Progenitor cell of endocrine pancreas (in vitro differentiated cells): ENCODE measurements around the gene SLC18A2. TPM values are rescaled to one million over a fixed set of nuclear protein-coding genes. Genes with fewer than 3 reads are reported as not detected.
"Not testable (repeated sequence)": the region's sequence is repeated elsewhere in the genome, so short reads cannot be mapped to it uniquely, and the experiment has no call there.

Source experiments
- DNase-seq: peaks from one replicate; pipeline ENCODE4 v3.0.0; 2021; ENCODE audit warnings: low spot score; ENCODE audit not compliant: unreplicated experiment
- H3K27ac Mint-ChIP-seq: 2 replicates; pipeline ENCODE4 v1.8.0; 2021; ENCODE audit warnings: mild to moderate bottlenecking, moderate library complexity, mixed read lengths
- H3K27me3 Mint-ChIP-seq: 2 replicates; pipeline ENCODE4 v1.8.0; 2021; ENCODE audit warnings: mixed read lengths
- H3K36me3 Mint-ChIP-seq: 2 replicates; pipeline ENCODE4 v1.8.0; 2022; ENCODE audit warnings: mixed read lengths; ENCODE audit not compliant: insufficient read depth
- H3K4me1 Mint-ChIP-seq: 2 replicates; pipeline ENCODE4 v1.8.0; 2021; ENCODE audit warnings: low read depth, mixed read lengths
- H3K4me3 Mint-ChIP-seq: 2 replicates; pipeline ENCODE4 v1.8.0; 2021; ENCODE audit warnings: low read depth, mild to moderate bottlenecking, moderate library complexity, mixed read lengths
- H3K9me3 Mint-ChIP-seq: 2 replicates; pipeline ENCODE4 v1.8.0; 2021; ENCODE audit warnings: low read depth, mixed read lengths
- CTCF ChIP-seq: fragments of 200-600 bp; sonication (generic); IDR thresholded peaks from one replicate; pipeline ENCODE4 v1.5.0; 2021; ENCODE audit warnings: antibody characterized with exemption, mild to moderate bottlenecking; ENCODE audit not compliant: unreplicated experiment
- total RNA-seq: library from RNA; stranded (reverse); gene quantifications from 2 replicates; pipeline ENCODE4 v1.2.1, GENCODE V29; 2021

SLC18A2 gene
- total RNA-seq, 1 donor from 2014 or later, result 0.17 TPM

GRCh38 chr10:117299435-117299834 lies 58.5 kb downstream of the SLC18A2 start:
- Mint-ChIP-seq H3K27me3 (no peaks in the 10 kb centered on the region), H3K4me3 (no peak overlapping the region), H3K4me1 (no peaks in the 10 kb centered on the region), H3K27ac (no peak overlapping the region), H3K36me3 (peaks cover 19% of the 10 kb centered on the region), H3K9me3 (peaks cover 11% of the 10 kb centered on the region)
- DNase-seq, result no peak
- TF ChIP-seq CTCF, result no peak

DNA sequence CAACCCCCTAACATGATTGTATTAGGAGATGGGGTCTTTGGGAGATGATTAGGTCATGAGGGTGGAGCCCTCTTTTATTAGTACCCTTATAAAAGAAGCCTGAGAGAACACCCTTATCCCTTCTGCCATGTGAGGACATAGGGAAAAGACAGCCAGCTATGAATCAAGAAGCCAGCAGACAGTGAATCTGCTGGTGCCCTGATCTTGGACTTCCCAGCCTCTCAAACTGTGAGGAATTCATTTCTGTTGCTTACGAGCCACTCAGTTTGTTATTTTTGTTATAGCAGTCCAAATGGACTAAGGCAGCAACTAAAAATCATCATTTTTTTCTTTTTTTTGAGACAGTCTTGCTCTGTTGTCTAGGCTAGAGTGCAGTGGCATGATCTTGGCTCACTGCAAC lies 59.8 kb downstream of the SLC18A2 start:
- no peak for TF ChIP-seq CTCF
- no peak for DNase-seq
- no peak overlapping the region for H3K4me3 Mint-ChIP-seq
- H3K27me3 Mint-ChIP-seq, result no peaks in the 10 kb centered on the region
- peaks cover 12% of the 10 kb centered on the region for H3K9me3 Mint-ChIP-seq
- no peaks in the 10 kb centered on the region for H3K4me1 Mint-ChIP-seq
- H3K27ac Mint-ChIP-seq, result no peak overlapping the region
- H3K36me3 Mint-ChIP-seq, result peaks cover 23% of the 10 kb centered on the region

DNA sequence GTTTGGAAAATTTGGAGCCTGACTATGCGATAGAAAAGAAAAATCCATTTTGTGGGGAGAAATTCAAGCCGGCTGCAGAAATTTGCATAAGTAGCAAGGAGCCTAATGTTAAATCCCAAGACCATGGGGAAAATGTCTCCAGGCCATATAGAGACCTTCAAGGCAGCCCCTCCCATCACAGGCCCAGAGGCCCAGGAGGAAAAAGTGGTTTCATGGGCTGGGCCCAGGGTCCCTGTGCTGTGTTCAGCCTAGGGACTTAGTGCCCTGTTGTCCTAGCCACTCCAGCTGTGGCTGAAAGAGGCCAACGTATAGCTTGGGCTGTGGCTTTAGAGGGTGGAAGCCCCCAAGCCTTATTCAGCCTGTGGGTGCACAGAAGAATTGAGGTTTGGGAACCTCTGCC lies 62.5 kb downstream of the SLC18A2 start:
- H3K4me3 Mint-ChIP-seq, H3K4me1 Mint-ChIP-seq, H3K27ac Mint-ChIP-seq, H3K27me3 Mint-ChIP-seq, DNase-seq: not testable (repeated sequence)
- peaks cover 12% of the 10 kb centered on the region for H3K9me3 Mint-ChIP-seq
- H3K36me3 Mint-ChIP-seq, result peaks cover 26% of the 10 kb centered on the region

GRCh38 chr10:117306674-117307073 lies 65.8 kb downstream of the SLC18A2 start:
- no peak overlapping the region for H3K4me3 Mint-ChIP-seq
- H3K27me3 Mint-ChIP-seq, result no peaks in the 10 kb centered on the region
- H3K9me3 Mint-ChIP-seq, result peaks cover 12% of the 10 kb centered on the region
- no peak overlapping the region for H3K27ac Mint-ChIP-seq
- no peak for TF ChIP-seq CTCF
- H3K4me1 Mint-ChIP-seq, result no peaks in the 10 kb centered on the region
- no peak for DNase-seq
- peaks cover 22% of the 10 kb centered on the region for H3K36me3 Mint-ChIP-seq

- H3K27ac Mint-ChIP-seq, result no peak overlapping the region
- peaks cover 2% of the 10 kb centered on the region for H3K36me3 Mint-ChIP-seq
- H3K27me3 Mint-ChIP-seq, result no peaks in the 10 kb centered on the region
- no peak overlapping the region for H3K4me3 Mint-ChIP-seq
- H3K4me1 Mint-ChIP-seq, result peaks cover 3% of the 10 kb centered on the region
- DNase-seq, result no peak
- TF ChIP-seq CTCF, result no peak
- H3K9me3 Mint-ChIP-seq, result no peaks in the 10 kb centered on the region
Observed at GRCh38 chr10:117311261-117311660, 70.3 kb downstream of the SLC18A2 start.

DNA sequence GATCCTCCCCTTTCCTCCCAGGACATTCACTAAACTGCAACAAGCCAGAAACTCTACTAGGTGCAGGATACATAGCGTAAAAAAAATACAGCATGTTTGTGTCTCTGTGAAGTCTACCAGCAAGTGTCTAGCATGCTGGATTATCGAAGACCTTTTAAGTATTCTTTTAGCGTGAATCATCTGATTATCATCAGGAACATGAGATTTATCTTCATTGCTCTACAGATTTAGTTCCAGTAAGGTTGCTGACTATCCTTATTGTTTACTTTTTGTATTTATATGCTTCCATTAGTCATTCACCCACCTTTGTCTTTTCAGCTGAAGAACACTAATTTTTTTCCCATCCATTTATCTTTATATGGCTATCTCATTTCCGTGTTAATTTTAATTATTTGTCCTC lies 71.5 kb downstream of the SLC18A2 start:
- peaks cover 3% of the 10 kb centered on the region for H3K4me1 Mint-ChIP-seq
- no peak for DNase-seq
- no peak overlapping the region for H3K4me3 Mint-ChIP-seq
- no peak for TF ChIP-seq CTCF
- H3K27ac Mint-ChIP-seq, result no peak overlapping the region
- H3K36me3 Mint-ChIP-seq, result peaks cover 2% of the 10 kb centered on the region
- H3K9me3 Mint-ChIP-seq, result no peaks in the 10 kb centered on the region
- H3K27me3 Mint-ChIP-seq, result no peaks in the 10 kb centered on the region
